Right cardiac atrium (tissue), 5 donors: ENCODE results near the gene IGFL4. TPM values are rescaled to one million over a fixed set of nuclear protein-coding genes. Genes with fewer than 3 reads are reported as not detected.
A peak's percentile ranks its signal among the peaks of the same experiment; 100 is the strongest.

ENCODE experiments used
- ATAC-seq, 2 donors: fragments of 200-7000 bp; cut with Tn5 transposase; one replicate each; pipeline versions ENCODE4 v1.8.0 to v1.9.1; 2020; ENCODE audit warnings: moderate library complexity in 2 of 2, mild to moderate bottlenecking in 1 of 2
- DNase-seq, 3 donors: peaks; one replicate each; pipeline ENCODE4 v3.0.0-alpha.2; 2020
- H3K27ac ChIP-seq: one replicate; pipeline ENCODE4 v1.5.1; 2013; ENCODE audit warnings: mild to moderate bottlenecking, low read length, control low read depth, moderate library complexity
- H3K27me3 ChIP-seq: one replicate; pipeline ENCODE4 v1.6.1; 2013; ENCODE audit not compliant: control insufficient read depth, insufficient read depth
- H3K4me1 ChIP-seq: one replicate; pipeline ENCODE4 v1.6.1; 2013; ENCODE audit warnings: low read length; ENCODE audit not compliant: control insufficient read depth, insufficient read depth
- H3K4me3 ChIP-seq: one replicate; pipeline ENCODE4 v1.5.1; 2013; ENCODE audit warnings: low read length, control low read depth
- H3K9me3 ChIP-seq: one replicate; pipeline ENCODE4 v1.6.1; 2013; ENCODE audit warnings: low read length; ENCODE audit not compliant: control insufficient read depth
- WGBS: extraction: QIAGEN DNeasy Blood & Tissue Kit; methylation state at CpG from one replicate; pipeline ENCODE4 v1.1.7; 2013; 5-methylcytosine and 5-hydroxymethylcytosine counted together
- intact Hi-C, 4 donors: fragments of 100-400 bp; cut with DNase I; formaldehyde crosslinking; loops; one replicate each; pipeline versions ENCODE4 v1.11.0 to v1.14.0; 2022 to 2023
- polyA plus RNA-seq: library from polyadenylated mRNA; stranded (reverse); fragments of 200-250 nt; gene quantifications from one replicate; pipeline ENCODE4 v1.2.3, GENCODE V29; 2013
- total RNA-seq, 4 donors: library from RNA; stranded (reverse); fragmentation: NEBNext Ultra II Directional; extraction: Animal tissue kit (Norgen Biotek cat#: 25700); gene quantifications; one replicate each; pipeline ENCODE4 v1.2.1, GENCODE V29; 2021
- donor health status: healthy with polysubstance abuse.
- donor health status: DM: no; HTN: yes; CAD: no.
- donor health status: DM: no; HTN: no; CAD: no.
- donor health status: DM: no; HTN: yes; CAD: no; lungs with severe emphysema.
- donor health status: DM: yes; HTN: yes; CAD: no.

IGFL4 gene
- total and polyA plus RNA-seq, 5 donors, result not detected

GRCh38 chr19:46006411-46006810, 34.4 kb downstream of the IGFL4 start:
- Histone ChIP-seq H3K27me3 (no peaks in the 10 kb centered on the region), H3K27ac (no peak overlapping the region), H3K4me3 (no peak overlapping the region), H3K9me3 (no peaks in the 10 kb centered on the region), H3K4me1 (no peaks in the 10 kb centered on the region)
- intact Hi-C loops, result no loop called here
- WGBS, result 95% methylated on average over 13 of the region's 13 CpGs
- no peak for DNase-seq
- ATAC-seq, result no peak

- no peaks in the 10 kb centered on the region for H3K9me3 ChIP-seq
- DNase-seq (no peak), ATAC-seq (no peak)
- H3K4me1 ChIP-seq, result peaks cover 2% of the 10 kb centered on the region
- H3K4me3 ChIP-seq, result no peak overlapping the region
- intact Hi-C loops, result no loop called here
- no peak overlapping the region for H3K27ac ChIP-seq
- H3K27me3 ChIP-seq, result no peaks in the 10 kb centered on the region
- 95% methylated on average over 15 of the region's 15 CpGs for WGBS
Measured at GRCh38 chr19:46002678-46003275, 38.0 kb downstream of the IGFL4 start.

GRCh38 chr19:46000491-46001246, 40.1 kb downstream of the IGFL4 start:
- intact Hi-C loops, result no loop called here
- H3K4me3 ChIP-seq, result no peak overlapping the region
- peaks cover 2% of the 10 kb centered on the region for H3K4me1 ChIP-seq
- H3K27ac ChIP-seq, result no peak overlapping the region
- peak; percentile 52 to 74 (median 74) for DNase-seq
- 6% methylated on average over 34 of the region's 34 CpGs for WGBS
- ATAC-seq, result peak; percentile 41 to 63
- H3K9me3 ChIP-seq, result no peaks in the 10 kb centered on the region
- H3K27me3 ChIP-seq, result no peaks in the 10 kb centered on the region

GRCh38 chr19:45999653-46000121, 41.1 kb downstream of the IGFL4 start:
- no peak overlapping the region for H3K4me3 ChIP-seq
- 17% methylated on average over 14 of the region's 14 CpGs for WGBS
- H3K27ac ChIP-seq, result no peak overlapping the region
- intact Hi-C loops, result loop anchor here in 1 of 4 donors (10.0 kb wide), 1 partner anchor 95 kb away; the partner anchor contains the start of gene MYPOP
- H3K4me1 ChIP-seq, result peaks cover 2% of the 10 kb centered on the region
- H3K27me3 ChIP-seq, result no peaks in the 10 kb centered on the region
- ATAC-seq, result no peak
- peak in 1 of 3 donors; percentile 68 for DNase-seq
- H3K9me3 ChIP-seq, result no peaks in the 10 kb centered on the region

GRCh38 chr19:45998834-45999233, 42.0 kb downstream of the IGFL4 start:
- Histone ChIP-seq H3K27ac (no peak overlapping the region), H3K4me3 (no peak overlapping the region), H3K27me3 (no peaks in the 10 kb centered on the region), H3K4me1 (peaks cover 2% of the 10 kb centered on the region), H3K9me3 (no peaks in the 10 kb centered on the region)
- intact Hi-C loops, result loop anchor here in 1 of 4 donors (10.0 kb wide), 1 partner anchor 94 kb away; the partner anchor contains the start of gene MYPOP
- ATAC-seq (no peak), DNase-seq (no peak)
- WGBS, result 88% methylated on average over 4 of the region's 4 CpGs

- H3K4me1 ChIP-seq, result peaks cover 2% of the 10 kb centered on the region
- no peaks in the 10 kb centered on the region for H3K27me3 ChIP-seq
- ATAC-seq, result no peak
- no peak overlapping the region for H3K4me3 ChIP-seq
- 83% methylated on average over 8 of the region's 8 CpGs for WGBS
- intact Hi-C loops, result loop anchor here in 1 of 4 donors (10.0 kb wide), 1 partner anchor 92 kb away; the partner anchor contains the start of gene MYPOP
- H3K9me3 ChIP-seq, result no peaks in the 10 kb centered on the region
- DNase-seq, result no peak
- H3K27ac ChIP-seq, result no peak overlapping the region
Measured at GRCh38 chr19:45996933-45997332, 43.9 kb downstream of the IGFL4 start.

GRCh38 chr19:45995715-45996385, 45.0 kb downstream of the IGFL4 start:
- ATAC-seq (no peak), DNase-seq (no peak)
- no peaks in the 10 kb centered on the region for H3K9me3 ChIP-seq
- no peaks in the 10 kb centered on the region for H3K27me3 ChIP-seq
- intact Hi-C loops, result loop anchor here in 1 of 4 donors (10.0 kb wide), 1 partner anchor 91 kb away; the partner anchor contains the start of gene MYPOP
- 9% methylated on average over 13 of the region's 13 CpGs for WGBS
- H3K4me1 ChIP-seq, result peaks cover 2% of the 10 kb centered on the region
- H3K27ac ChIP-seq, result peak overlapping the region; percentile 69
- H3K4me3 ChIP-seq, result peak overlapping the region; percentile 78

- peak within 1 kb of the TSS; percentile 78 for H3K4me3 ChIP-seq
- DNase-seq, result peak; percentile 93 to 96 (median 96)
- peak; percentile 99 for ATAC-seq
- intact Hi-C loops, result loop anchor here in 1 of 4 donors (10.0 kb wide), 1 partner anchor 90 kb away; the partner anchor contains the start of gene MYPOP
- H3K4me1 ChIP-seq, result no peaks in the 10 kb centered on the region
- H3K27me3 ChIP-seq, result no peaks in the 10 kb centered on the region
- under 1% methylated on average over 34 of the region's 34 CpGs for WGBS
- no peaks in the 10 kb centered on the region for H3K9me3 ChIP-seq
- H3K27ac ChIP-seq, result peak within 1 kb of the TSS; percentile 69
Measured at GRCh38 chr19:45994998-45995714, 45.6 kb downstream of the IGFL4 start, which contains the start of gene CCDC61. TSS of gene CCDC61 (plus strand) at chr19:45995467. CDS start at chr19:46003019, 7,552 bp downstream.

- intact Hi-C loops, result loop anchor here in 1 of 4 donors (10.0 kb wide), 1 partner anchor 90 kb away; the partner anchor contains the start of gene MYPOP
Measured at GRCh38 chr19:45994456-45994997, 46.3 kb downstream of the IGFL4 start.

More at GRCh38 chr19:45994456-45994997, 46.3 kb downstream of the IGFL4 start:
- ATAC-seq (peak in 1 of 2 donors; percentile 1), DNase-seq (no peak)
- H3K4me3 ChIP-seq, result peak overlapping the region; percentile 72
- no peaks in the 10 kb centered on the region for H3K9me3 ChIP-seq
- H3K27ac ChIP-seq, result no peak overlapping the region
- 10% methylated on average over 8 of the region's 8 CpGs for WGBS
- H3K4me1 ChIP-seq, result no peaks in the 10 kb centered on the region
- no peaks in the 10 kb centered on the region for H3K27me3 ChIP-seq
